B cell (primary cell): ENCODE results near the gene SLC9A9. TPM values are rescaled to one million over a fixed set of nuclear protein-coding genes. Genes with fewer than 3 reads are reported as not detected.
"Not testable (repeated sequence)": the region's sequence is repeated elsewhere in the genome, so short reads cannot be mapped to it uniquely, and the experiment has no call there.

ENCODE experiments used
- ATAC-seq: fragments of 200-7000 bp; cut with Tn5 transposase; one replicate; pipeline ENCODE4 v1.10.0; 2021; ENCODE audit warnings: low read depth, mild to moderate bottlenecking, moderate number of reproducible peaks, moderate library complexity
- CTCF ChIA-PET: fragments of 350-600 bp; sonication (Branson Sonifier 250); formaldehyde crosslinking; loops from one replicate; lab custom pipeline; 2021; ENCODE audit warnings: antibody characterized with exemption, inconsistent platforms; lab: Charles Lee
- POLR2A ChIA-PET: fragments of 350-600 bp; sonication (Branson Sonifier 250); formaldehyde crosslinking; loops from one replicate; lab custom pipeline; 2021; ENCODE audit warnings: antibody characterized with exemption; lab: Charles Lee
- DNase-seq: peaks from one replicate; pipeline ENCODE4 v3.0.0; 2013
- H2AFZ ChIP-seq: 2 replicates; pipeline ENCODE4 v1.6.1; 2012; ENCODE audit warnings: mild to moderate bottlenecking, low read depth, low read length; ENCODE audit not compliant: insufficient read depth, poor library complexity, severe bottlenecking
- H3K27ac ChIP-seq, 2 donors: 1 replicate in 1 of 2; 2 replicates in 1 of 2; pipeline ENCODE4 v1.5.1; 2012 to 2013; ENCODE audit warnings: low read length in 2 of 2, mild to moderate bottlenecking in 2 of 2, moderate library complexity in 1 of 2
- H3K27me3 ChIP-seq, 4 experiments: fragments of 200-600 bp in 1 of 4; sonication (generic) in 1 of 4; replicated peaks in 1 of 4; 1 replicate in 2 of 4; 2 replicates in 2 of 4; pipeline versions ENCODE4 v1.6.1 to v1.7.0; 2013 to 2016; ENCODE audit warnings: low read length in 3 of 4, mild to moderate bottlenecking in 2 of 4, mixed read lengths in 1 of 4, moderate library complexity in 1 of 4; ENCODE audit not compliant: insufficient read depth in 4 of 4, control insufficient read depth in 3 of 4; ENCODE audit errors: control extremely low read depth in 1 of 4
- H3K36me3 ChIP-seq, 2 experiments: replicated peaks in 1 of 2; 1 replicate in 1 of 2; 2 replicates in 1 of 2; pipeline versions ENCODE4 v1.6.1 to v1.7.1; 2013; ENCODE audit warnings: low read length in 1 of 2; ENCODE audit not compliant: insufficient read depth in 2 of 2, control insufficient read depth in 1 of 2; ENCODE audit errors: control extremely low read depth in 1 of 2, extremely low read depth in 1 of 2
- H3K4me1 ChIP-seq, 2 donors: fragments of 200-600 bp in 1 of 2; sonication (generic) in 1 of 2; 1 replicate in 1 of 2; 2 replicates in 1 of 2; pipeline versions ENCODE4 v1.5.1 to v1.6.1; 2013 to 2017; ENCODE audit warnings: low read length in 2 of 2; ENCODE audit not compliant: control insufficient read depth in 2 of 2, insufficient read depth in 2 of 2
- H3K4me2 ChIP-seq: replicated peaks from 2 replicates; pipeline ENCODE3; 2012; ENCODE audit warnings: mild to moderate bottlenecking, low read depth, low read length; ENCODE audit not compliant: poor library complexity, severe bottlenecking
- H3K4me3 ChIP-seq, 5 experiments: fragments of 200-600 bp in 1 of 5; sonication (generic) in 1 of 5; 1 replicate in 3 of 5; 2 replicates in 2 of 5; pipeline versions ENCODE4 v1.5.1 to v1.7.0; 2011 to 2016; ENCODE audit warnings: low read length in 4 of 5, mild to moderate bottlenecking in 4 of 5, low read depth in 2 of 5, control low read depth in 1 of 5, moderate library complexity in 1 of 5; ENCODE audit not compliant: insufficient read depth in 1 of 5; ENCODE audit errors: control extremely low read depth in 1 of 5, extremely low read depth in 1 of 5
- H3K79me2 ChIP-seq: fragments of 200-600 bp; sonication (generic); one replicate; pipeline ENCODE4 v1.6.0; 2016; ENCODE audit warnings: low read length; ENCODE audit not compliant: control insufficient read depth, insufficient read depth
- H3K9ac ChIP-seq: fragments of 200-600 bp; sonication (generic); 2 replicates; pipeline ENCODE4 v1.6.1; 2017; ENCODE audit warnings: mild to moderate bottlenecking, low read length, moderate library complexity
- H3K9me3 ChIP-seq, 3 donors: one replicate each; pipeline versions ENCODE4 v1.6.1 to v1.7.1; 2013; ENCODE audit warnings: low read length in 2 of 3; ENCODE audit not compliant: control insufficient read depth in 2 of 3, insufficient read depth in 1 of 3; ENCODE audit errors: control extremely low read depth in 1 of 3
- H4K20me1 ChIP-seq: 2 replicates; pipeline ENCODE4 v1.6.0; 2012; ENCODE audit warnings: mild to moderate bottlenecking, low read length; ENCODE audit not compliant: insufficient read depth, control insufficient read depth, poor library complexity, severe bottlenecking
- H3K27ac Mint-ChIP-seq: one replicate; pipeline ENCODE4 v1.8.0; 2021; ENCODE audit warnings: mixed read lengths
- H3K27me3 Mint-ChIP-seq: one replicate; pipeline ENCODE4 v1.8.0; 2021; ENCODE audit warnings: mixed read lengths
- H3K4me1 Mint-ChIP-seq: one replicate; pipeline ENCODE4 v1.8.0; 2021; ENCODE audit warnings: mixed read lengths
- H3K4me3 Mint-ChIP-seq: one replicate; pipeline ENCODE4 v1.8.0; 2021; ENCODE audit warnings: mixed read lengths
- H3K9me3 Mint-ChIP-seq: one replicate; pipeline ENCODE4 v1.8.0; 2022; ENCODE audit warnings: mixed read lengths; ENCODE audit not compliant: insufficient read depth
- EZH2 ChIP-seq: IDR thresholded peaks from 2 replicates; pipeline ENCODE4 v1.6.1; 2012; ENCODE audit warnings: borderline replicate concordance, low read depth, mild to moderate bottlenecking, moderate library complexity, low read length; ENCODE audit not compliant: insufficient read depth, poor library complexity, severe bottlenecking
- WGBS: methylation state at CpG from one replicate; pipeline ENCODE4 v1.1.5; 2013; ENCODE audit warnings: missing lambda C conversion rate; ENCODE audit not compliant: insufficient coverage; 5-methylcytosine and 5-hydroxymethylcytosine counted together
- intact Hi-C: fragments of 100-400 bp; cut with micrococcal nuclease; formaldehyde crosslinking; loops from one replicate; pipeline ENCODE4 v1.10.0; 2022
- polyA plus RNA-seq: library from polyadenylated mRNA; depleted of rRNA; stranded (reverse); fragments of >200 nt; gene quantifications from 2 replicates; pipeline ENCODE4 v1.2.3, GENCODE V29; 2012
- total RNA-seq, 2 donors: library from RNA; stranded (reverse); fragments of 120-200 nt in 1 of 2; gene quantifications; 1 replicate in 1 of 2; 2 replicates in 1 of 2; pipeline versions ENCODE4 v1.2.3 to v1.2.4, GENCODE V29; 2013 to 2022
- TF ChIP-seq, protein P1 (sequence below): fragments of 200-600 bp; IDR thresholded peaks from one replicate; pipeline ENCODE4 v1.8.0; 2022; ENCODE audit warnings: antibody characterized with exemption, mild to moderate bottlenecking

SLC9A9 gene
- total and polyA plus RNA-seq, 2 donors (not counting 1 experiment from before 2014, with no cell fraction given): 7.7 to 17.3 TPM

DNA sequence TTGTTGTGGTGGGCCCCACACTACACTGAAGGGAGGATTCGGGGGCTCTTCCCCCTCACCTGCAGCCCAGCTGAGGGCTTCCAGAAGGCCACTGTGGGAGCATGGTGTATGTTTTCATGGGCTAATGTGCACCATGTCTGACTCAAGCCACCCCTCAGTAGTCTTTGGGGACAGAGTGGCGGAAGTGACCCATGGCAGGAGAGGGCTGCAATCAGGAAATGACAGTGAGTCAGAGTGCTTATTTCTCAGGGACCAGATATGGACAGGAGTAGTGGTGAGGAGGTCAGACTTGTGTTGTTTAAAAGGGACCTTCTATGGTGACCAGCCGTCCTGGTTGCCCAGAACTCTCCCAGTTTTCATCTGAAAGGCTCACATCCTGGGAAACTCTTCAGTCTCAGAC lies 32.8 kb upstream of the SLC9A9 start:
- intact Hi-C loops: no loop called here
- H3K36me3 ChIP-seq: no peaks in the 10 kb centered on the region
- peaks cover 4% of the 10 kb centered on the region for H3K27me3 Mint-ChIP-seq
- TF ChIP-seq, protein P1, sequence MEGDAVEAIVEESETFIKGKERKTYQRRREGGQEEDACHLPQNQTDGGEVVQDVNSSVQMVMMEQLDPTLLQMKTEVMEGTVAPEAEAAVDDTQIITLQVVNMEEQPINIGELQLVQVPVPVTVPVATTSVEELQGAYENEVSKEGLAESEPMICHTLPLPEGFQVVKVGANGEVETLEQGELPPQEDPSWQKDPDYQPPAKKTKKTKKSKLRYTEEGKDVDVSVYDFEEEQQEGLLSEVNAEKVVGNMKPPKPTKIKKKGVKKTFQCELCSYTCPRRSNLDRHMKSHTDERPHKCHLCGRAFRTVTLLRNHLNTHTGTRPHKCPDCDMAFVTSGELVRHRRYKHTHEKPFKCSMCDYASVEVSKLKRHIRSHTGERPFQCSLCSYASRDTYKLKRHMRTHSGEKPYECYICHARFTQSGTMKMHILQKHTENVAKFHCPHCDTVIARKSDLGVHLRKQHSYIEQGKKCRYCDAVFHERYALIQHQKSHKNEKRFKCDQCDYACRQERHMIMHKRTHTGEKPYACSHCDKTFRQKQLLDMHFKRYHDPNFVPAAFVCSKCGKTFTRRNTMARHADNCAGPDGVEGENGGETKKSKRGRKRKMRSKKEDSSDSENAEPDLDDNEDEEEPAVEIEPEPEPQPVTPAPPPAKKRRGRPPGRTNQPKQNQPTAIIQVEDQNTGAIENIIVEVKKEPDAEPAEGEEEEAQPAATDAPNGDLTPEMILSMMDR: no peak
- no peak for TF ChIP-seq EZH2
- no peaks in the 10 kb centered on the region for H3K4me1 Mint-ChIP-seq
- no peak for ATAC-seq
- ChIA-PET POLR2A (no interaction called here), CTCF (no interaction called here)
- no peak overlapping the region for H3K9ac ChIP-seq
- H3K4me3 Mint-ChIP-seq: no peak overlapping the region
- H3K4me1 ChIP-seq: no peaks in the 10 kb centered on the region
- peaks cover 0 to 2% (median 0%) of the 10 kb centered on the region in 4 experiments for H3K27me3 ChIP-seq
- H3K9me3 Mint-ChIP-seq: no peaks in the 10 kb centered on the region
- no peak overlapping the region for H3K27ac ChIP-seq
- H2AFZ ChIP-seq: no peak overlapping the region
- no peaks in the 10 kb centered on the region for H4K20me1 ChIP-seq
- WGBS: 75% methylated on average over 2 of the region's 3 CpGs
- no peaks in the 10 kb centered on the region for H3K79me2 ChIP-seq
- no peak overlapping the region for H3K27ac Mint-ChIP-seq
- H3K9me3 ChIP-seq: no peaks in the 10 kb centered on the region
- no peak overlapping the region for H3K4me2 ChIP-seq
- no peak for DNase-seq
- no peak overlapping the region for H3K4me3 ChIP-seq

- Histone ChIP-seq H3K4me3 (no peak overlapping the region), H3K36me3 (no peaks in the 10 kb centered on the region), H3K27ac (no peak overlapping the region), H3K79me2 (no peaks in the 10 kb centered on the region), H3K9ac (no peak overlapping the region), H3K27me3 (no peaks in the 10 kb centered on the region), H3K9me3 (no peaks in the 10 kb centered on the region), H4K20me1 (no peaks in the 10 kb centered on the region), H3K4me1 (no peaks in the 10 kb centered on the region), H3K4me2 (no peak overlapping the region), H2AFZ (no peak overlapping the region)
- CTCF ChIA-PET: interaction anchor here (1.4 to 4.0 kb wide), 2 partner anchors 9 to 11 kb away, joined by 4 to 13 read pairs; no protein-coding TSS in a partner anchor
- no peak for ATAC-seq
- H3K27me3 Mint-ChIP-seq: peaks cover 4% of the 10 kb centered on the region
- no peaks in the 10 kb centered on the region for H3K9me3 Mint-ChIP-seq
- intact Hi-C loops: no loop called here
- no peak overlapping the region for H3K27ac Mint-ChIP-seq
- TF ChIP-seq, protein P1: no peak
- TF ChIP-seq EZH2: no peak
- POLR2A ChIA-PET: no interaction called here
- no peak overlapping the region for H3K4me3 Mint-ChIP-seq
- H3K4me1 Mint-ChIP-seq: peaks cover 3% of the 10 kb centered on the region
- no peak for DNase-seq
Observed at GRCh38 chr3:143875546-143875945, 27.3 kb upstream of the SLC9A9 start.

DNA sequence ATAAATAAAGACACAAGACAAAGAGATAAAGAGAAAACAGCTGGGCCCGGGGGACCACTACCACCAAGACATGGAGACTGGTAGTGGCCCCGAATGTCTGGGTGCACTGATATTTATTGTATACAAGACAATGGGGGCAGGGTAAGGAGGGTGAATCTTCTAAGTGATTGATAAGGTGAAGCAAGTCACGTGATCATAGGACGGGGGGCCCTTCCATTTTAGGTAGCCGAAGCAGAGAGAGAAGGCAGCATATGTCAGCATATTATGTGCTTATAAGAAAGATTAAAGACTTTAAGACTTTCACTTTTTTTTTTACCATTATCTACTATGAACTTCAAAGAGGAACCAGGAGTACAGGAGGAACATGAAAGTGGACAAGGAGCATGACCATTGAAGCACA lies 25.3 kb upstream of the SLC9A9 start:
- not testable (repeated sequence) for H3K4me1 Mint-ChIP-seq

More for the DNA sequence above, 25.3 kb upstream of the SLC9A9 start:
- H3K9ac ChIP-seq, H3K4me3 ChIP-seq, POLR2A ChIA-PET, H3K36me3 ChIP-seq, H2AFZ ChIP-seq, intact Hi-C loops, CTCF ChIA-PET, H3K9me3 Mint-ChIP-seq, H3K4me3 Mint-ChIP-seq, H3K27me3 Mint-ChIP-seq, H4K20me1 ChIP-seq, H3K9me3 ChIP-seq, DNase-seq, H3K79me2 ChIP-seq, H3K27ac ChIP-seq, ATAC-seq, H3K27ac Mint-ChIP-seq, H3K4me2 ChIP-seq, H3K27me3 ChIP-seq, H3K4me1 ChIP-seq: not testable (repeated sequence)
- 100% methylated on average over 2 of the region's 5 CpGs for WGBS
